Measurements from ENCODE around the gene ANK3. TPM values are rescaled to one million over a fixed set of nuclear protein-coding genes. Genes with fewer than 3 reads are reported as not detected.

The ANK3 gene
- total and polyA plus RNA-seq, 5 experiments from 2014 or later = 1.2 to 9.0 (median 1.6) TPM

GRCh38 chr10:60385399-60385738, 4.3 kb downstream of the ANK3 start:
- DNase-seq (no peak), ATAC-seq (no peak)
- Mint-ChIP-seq H3K36me3 (peaks cover 0 to 4% (median 0%) of the 10 kb centered on the region in 3 donors), H3K4me1 (peaks cover 2 to 9% (median 7%) of the 10 kb centered on the region in 4 donors), H3K27me3 (peaks cover 0 to 6% (median 0%) of the 10 kb centered on the region in 5 donors), H3K9me3 (no peaks in the 10 kb centered on the region), H3K4me3 (no peak overlapping the region), H3K27ac (no peak overlapping the region)
- POLR2A ChIA-PET = no interaction called here

- no peaks in the 10 kb centered on the region for H3K9me3 Mint-ChIP-seq
- no peaks in the 10 kb centered on the region for H3K36me3 Mint-ChIP-seq
- DNase-seq = no peak
- H3K27ac Mint-ChIP-seq = no peak overlapping the region
- peaks cover 0 to 6% (median 0%) of the 10 kb centered on the region in 5 donors for H3K27me3 Mint-ChIP-seq
- H3K4me3 Mint-ChIP-seq = no peak overlapping the region
- no peak for ATAC-seq
- POLR2A ChIA-PET = no interaction called here
- peaks cover 2 to 9% (median 7%) of the 10 kb centered on the region in 4 donors for H3K4me1 Mint-ChIP-seq
Observed at GRCh38 chr10:60384708-60385398, 4.8 kb downstream of the ANK3 start.

- ATAC-seq = no peak
- H3K27me3 Mint-ChIP-seq = peaks cover 0 to 2% (median 0%) of the 10 kb centered on the region in 5 donors
- no peaks in the 10 kb centered on the region for H3K9me3 Mint-ChIP-seq
Observed at GRCh38 chr10:60384011-60384410, 5.7 kb downstream of the ANK3 start.

GRCh38 chr10:60382946-60383681, 6.6 kb downstream of the ANK3 start:
- POLR2A ChIA-PET = no interaction called here
- ATAC-seq (no peak), DNase-seq (no peak)
- H3K4me3 Mint-ChIP-seq = no peak overlapping the region
- H3K4me1 Mint-ChIP-seq = peaks cover 0 to 2% (median 0%) of the 10 kb centered on the region in 4 donors
- H3K36me3 Mint-ChIP-seq = no peaks in the 10 kb centered on the region
- no peaks in the 10 kb centered on the region for H3K9me3 Mint-ChIP-seq
- no peaks in the 10 kb centered on the region for H3K27me3 Mint-ChIP-seq
- H3K27ac Mint-ChIP-seq = no peak overlapping the region

More at GRCh38 chr10:60384011-60384410, 5.7 kb downstream of the ANK3 start:
- DNase-seq = no peak
- Mint-ChIP-seq H3K36me3 (no peaks in the 10 kb centered on the region), H3K4me1 (peaks cover 2 to 5% (median 3%) of the 10 kb centered on the region in 4 donors), H3K4me3 (no peak overlapping the region), H3K27ac (no peak overlapping the region)
- POLR2A ChIA-PET = no interaction called here

- Mint-ChIP-seq H3K27me3 (peaks cover 0 to 2% (median 0%) of the 10 kb centered on the region in 5 donors), H3K4me3 (no peak overlapping the region), H3K36me3 (no peaks in the 10 kb centered on the region), H3K9me3 (no peaks in the 10 kb centered on the region), H3K4me1 (peaks cover 0 to 2% (median 0%) of the 10 kb centered on the region in 4 donors), H3K27ac (no peak overlapping the region)
- POLR2A ChIA-PET = no interaction called here
- ATAC-seq = no peak
- no peak for DNase-seq
Observed at GRCh38 chr10:60380781-60381180, 8.9 kb downstream of the ANK3 start.

GRCh38 chr10:60377955-60378354, 11.7 kb downstream of the ANK3 start:
- no peaks in the 10 kb centered on the region for H3K9me3 Mint-ChIP-seq
- DNase-seq = no peak
- H3K36me3 Mint-ChIP-seq = no peaks in the 10 kb centered on the region
- H3K4me3 Mint-ChIP-seq = no peak overlapping the region
- ATAC-seq = no peak
- H3K4me1 Mint-ChIP-seq = peaks cover 0 to 2% (median 0%) of the 10 kb centered on the region in 4 donors
- POLR2A ChIA-PET = no interaction called here
- H3K27me3 Mint-ChIP-seq = peaks cover 0 to 5% (median 2%) of the 10 kb centered on the region in 5 donors
- no peak overlapping the region for H3K27ac Mint-ChIP-seq

GRCh38 chr10:60377042-60377352, 12.7 kb downstream of the ANK3 start:
- no peak overlapping the region for H3K4me3 Mint-ChIP-seq
- H3K4me1 Mint-ChIP-seq = peaks cover 0 to 2% (median 0%) of the 10 kb centered on the region in 4 donors
- ATAC-seq (no peak), DNase-seq (no peak)
- H3K27ac Mint-ChIP-seq = no peak overlapping the region
- peaks cover 0 to 5% (median 2%) of the 10 kb centered on the region in 5 donors for H3K27me3 Mint-ChIP-seq
- no peaks in the 10 kb centered on the region for H3K36me3 Mint-ChIP-seq
- POLR2A ChIA-PET = no interaction called here
- H3K9me3 Mint-ChIP-seq = no peaks in the 10 kb centered on the region

- ATAC-seq = no peak
- H3K4me1 Mint-ChIP-seq = peaks cover 0 to 2% (median 0%) of the 10 kb centered on the region in 4 donors
- no peaks in the 10 kb centered on the region for H3K36me3 Mint-ChIP-seq
- peaks cover 0 to 5% (median 2%) of the 10 kb centered on the region in 5 donors for H3K27me3 Mint-ChIP-seq
- POLR2A ChIA-PET = no interaction called here
- H3K27ac Mint-ChIP-seq = no peak overlapping the region
- H3K4me3 Mint-ChIP-seq = no peak overlapping the region
- DNase-seq = no peak
- H3K9me3 Mint-ChIP-seq = no peaks in the 10 kb centered on the region
Observed at GRCh38 chr10:60376221-60377041, 13.2 kb downstream of the ANK3 start.

- H3K4me3 Mint-ChIP-seq = no peak overlapping the region
- H3K36me3 Mint-ChIP-seq = no peaks in the 10 kb centered on the region
- DNase-seq (no peak), ATAC-seq (no peak)
- no peaks in the 10 kb centered on the region for H3K9me3 Mint-ChIP-seq
- POLR2A ChIA-PET = no interaction called here
- H3K27me3 Mint-ChIP-seq = peaks cover 0 to 5% (median 2%) of the 10 kb centered on the region in 5 donors
- H3K27ac Mint-ChIP-seq = no peak overlapping the region
- peaks cover 0 to 2% (median 0%) of the 10 kb centered on the region in 4 donors for H3K4me1 Mint-ChIP-seq
Observed at GRCh38 chr10:60375293-60376004, 14.2 kb downstream of the ANK3 start.

- H3K27ac Mint-ChIP-seq = no peak overlapping the region
- H3K36me3 Mint-ChIP-seq = no peaks in the 10 kb centered on the region
- POLR2A ChIA-PET = no interaction called here
- H3K9me3 Mint-ChIP-seq = no peaks in the 10 kb centered on the region
- DNase-seq (no peak), ATAC-seq (no peak)
- H3K4me1 Mint-ChIP-seq = peaks cover 0 to 2% (median 0%) of the 10 kb centered on the region in 4 donors
- no peak overlapping the region for H3K4me3 Mint-ChIP-seq
- H3K27me3 Mint-ChIP-seq = peaks cover 0 to 5% (median 2%) of the 10 kb centered on the region in 5 donors
Observed at GRCh38 chr10:60374836-60375235, 14.8 kb downstream of the ANK3 start.

GRCh38 chr10:60372436-60372835, 17.2 kb downstream of the ANK3 start:
- no peaks in the 10 kb centered on the region for H3K9me3 Mint-ChIP-seq
- POLR2A ChIA-PET = no interaction called here

GRCh38 chr10:60369547-60369930, 20.1 kb downstream of the ANK3 start:
- DNase-seq = no peak
- Mint-ChIP-seq H3K36me3 (no peaks in the 10 kb centered on the region), H3K4me3 (no peak overlapping the region), H3K9me3 (no peaks in the 10 kb centered on the region), H3K27me3 (peaks cover 0 to 5% (median 2%) of the 10 kb centered on the region in 5 donors), H3K4me1 (peaks cover 0 to 2% (median 0%) of the 10 kb centered on the region in 4 donors), H3K27ac (no peak overlapping the region)
- POLR2A ChIA-PET = no interaction called here
- no peak for ATAC-seq

More at GRCh38 chr10:60372436-60372835, 17.2 kb downstream of the ANK3 start:
- Mint-ChIP-seq H3K4me1 (peaks cover 0 to 2% (median 0%) of the 10 kb centered on the region in 4 donors), H3K36me3 (no peaks in the 10 kb centered on the region), H3K27ac (no peak overlapping the region), H3K27me3 (peaks cover 0 to 5% (median 2%) of the 10 kb centered on the region in 5 donors), H3K4me3 (no peak overlapping the region)
- no peak for DNase-seq
- no peak for ATAC-seq
